IMR-90 (cell line): Measurements from ENCODE around the gene ZPBP2.

Experiments used
- BHLHE40 ChIP-seq: fragments of 150-350 bp; IDR thresholded peaks from 2 replicates; pipeline ENCODE4 v1.6.1; 2016; ENCODE audit warnings: mild to moderate bottlenecking, low read depth, low read length
- CEBPB ChIP-seq: IDR thresholded peaks from 2 replicates; pipeline ENCODE4 v1.6.1; 2012; ENCODE audit warnings: low read depth, low read length, improper control_type of control experiment
- CTCF ChIP-seq: conservative IDR thresholded peaks from 2 replicates; pipeline ENCODE4 v1.5.1; 2012; ENCODE audit warnings: mild to moderate bottlenecking, low read depth, low read length, improper control_type of control experiment
- FOS ChIP-seq: fragments of 150-350 bp; IDR thresholded peaks from 2 replicates; pipeline ENCODE4 v1.6.1; 2016; ENCODE audit warnings: low read depth, low read length
- MAFK ChIP-seq: IDR thresholded peaks from 2 replicates; pipeline ENCODE4 v1.6.1; 2012; ENCODE audit warnings: low read depth, low read length, improper control_type of control experiment
- MAZ ChIP-seq: IDR thresholded peaks from 2 replicates; pipeline ENCODE4 v1.6.1; 2012; ENCODE audit warnings: low read depth, mild to moderate bottlenecking, low read length, improper control_type of control experiment, moderate library complexity, borderline replicate concordance
- MXI1 ChIP-seq: IDR thresholded peaks from 2 replicates; pipeline ENCODE4 v1.6.1; 2012; ENCODE audit warnings: low read depth, mild to moderate bottlenecking, low read length, moderate library complexity, borderline replicate concordance
- POLR2A ChIP-seq: IDR thresholded peaks from 2 replicates; pipeline ENCODE4 v1.6.1; 2012; ENCODE audit warnings: mild to moderate bottlenecking, low read depth, low read length
- SMC3 ChIP-seq: fragments of 150-350 bp; IDR thresholded peaks from 2 replicates; pipeline ENCODE4 v1.6.1; 2016; ENCODE audit warnings: low read depth, mild to moderate bottlenecking, antibody characterized with exemption, low read length, moderate library complexity
- USF2 ChIP-seq: fragments of 150-350 bp; IDR thresholded peaks from 2 replicates; pipeline ENCODE4 v1.6.1; 2017; ENCODE audit warnings: mild to moderate bottlenecking, antibody characterized with exemption, low read length, low read depth

GRCh38 chr17:39868554-39868942, 546 bp downstream of the ZPBP2 start:
- TF ChIP-seq MAZ = no peak
- no peak for TF ChIP-seq CTCF
- no peak for TF ChIP-seq SMC3
- no peak for TF ChIP-seq USF2
- TF ChIP-seq POLR2A = no peak
- TF ChIP-seq BHLHE40 = no peak
- no peak for TF ChIP-seq MAFK
- TF ChIP-seq MXI1 = no peak
- no peak for TF ChIP-seq CEBPB
- TF ChIP-seq FOS = no peak
